ENCODE results near the gene FITM2. TPM values are rescaled to one million over a fixed set of nuclear protein-coding genes. Genes with fewer than 3 reads are reported as not detected.
"Not testable (repeated sequence)": the region's sequence is repeated elsewhere in the genome, so short reads cannot be mapped to it uniquely, and the experiment has no call there.

FITM2 gene
- total and polyA plus RNA-seq, 4 donors: 2.7 to 19.7 (median 7.9) TPM

DNA sequence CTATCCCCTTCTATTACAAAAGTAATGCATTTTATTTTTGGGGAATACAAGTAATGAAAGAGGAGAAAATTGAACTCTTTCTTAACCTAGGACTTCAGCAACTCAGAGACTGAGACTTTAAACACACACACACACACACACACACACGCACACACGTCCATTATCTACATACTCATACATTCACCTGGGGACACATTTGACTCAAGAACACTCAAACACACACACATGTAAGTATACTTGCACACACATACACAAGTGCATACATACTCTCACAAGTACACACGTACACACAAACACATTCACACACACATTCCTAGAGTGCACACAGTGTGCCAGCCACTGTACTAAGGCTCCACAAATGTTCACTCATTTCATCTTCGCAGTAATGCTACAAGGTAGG lies 23.7 kb upstream of the FITM2 start:
- Histone ChIP-seq H3K9ac (ENCODE audit: insufficient read depth in 1 of 2, low read length in 2 of 2) (no peak overlapping the region), H3K36me3 (ENCODE audit: control insufficient read depth in 4 of 4, insufficient read depth in 4 of 4, low read length in 4 of 4) (no peaks in the 10 kb centered on the region), H3K27me3 (ENCODE audit: control insufficient read depth in 3 of 3, insufficient read depth in 3 of 3, low read length in 2 of 3) (peaks cover 0 to 2% (median 0%) of the 10 kb centered on the region in 3 donors), H3K9me3 (ENCODE audit: control insufficient read depth in 4 of 4, insufficient read depth in 3 of 4, low read length in 3 of 4) (no peaks in the 10 kb centered on the region), H3K4me3 (no peak overlapping the region), H3K4me1 (ENCODE audit: control insufficient read depth in 5 of 5, insufficient read depth in 5 of 5, low read length in 5 of 5) (peaks cover 0 to 8% (median 0%) of the 10 kb centered on the region in 5 donors), H3K27ac (ENCODE audit: low read depth in 1 of 2, low read length in 1 of 2) (no peak overlapping the region)
- ATAC-seq (ENCODE audit: insufficient read depth, low FRiP score) (no peak), DNase-seq (no peak)
- no peak for TF ChIP-seq CTCF (IDR thresholded peaks at IDR 0.05; ENCODE audit: control extremely low read depth, extremely low read depth)
- 78 to 87% methylated on average over 4 of the region's 4 CpGs for WGBS, 2 donors

DNA sequence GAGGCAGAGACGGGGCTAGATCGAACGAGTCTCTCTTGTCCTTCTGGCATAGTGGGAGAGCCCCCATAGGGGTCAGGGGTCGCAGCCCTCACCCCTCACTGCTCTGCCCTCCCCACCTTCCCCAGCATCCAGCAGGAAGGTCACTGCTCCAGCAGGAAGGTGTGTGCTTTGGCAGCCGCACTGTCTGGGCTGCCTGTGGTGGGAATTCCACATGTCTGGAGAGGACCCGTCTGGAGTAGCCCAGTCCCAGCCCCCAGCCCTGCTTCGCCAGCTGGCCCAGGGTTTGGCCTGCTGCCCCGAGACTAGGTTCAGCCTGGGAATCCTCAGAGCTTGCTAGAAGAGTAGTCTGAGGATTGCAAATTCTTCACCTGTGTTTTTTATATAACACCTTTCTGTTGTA lies 23.3 kb upstream of the FITM2 start:
- no peak for TF ChIP-seq CTCF (IDR thresholded peaks at IDR 0.05; ENCODE audit: control extremely low read depth, extremely low read depth)
- WGBS, 2 donors: 39 to 59% methylated on average over 8 of the region's 8 CpGs
- no peak overlapping the region for H3K4me3 ChIP-seq
- H3K36me3 ChIP-seq (ENCODE audit: control insufficient read depth in 4 of 4, insufficient read depth in 4 of 4, low read length in 4 of 4): no peaks in the 10 kb centered on the region
- no peak overlapping the region for H3K27ac ChIP-seq (ENCODE audit: low read depth in 1 of 2, low read length in 1 of 2)
- no peak for ATAC-seq (ENCODE audit: insufficient read depth, low FRiP score)
- no peaks in the 10 kb centered on the region for H3K9me3 ChIP-seq (ENCODE audit: control insufficient read depth in 4 of 4, insufficient read depth in 3 of 4, low read length in 3 of 4)
- peaks cover 0 to 2% (median 0%) of the 10 kb centered on the region in 3 donors for H3K27me3 ChIP-seq (ENCODE audit: control insufficient read depth in 3 of 3, insufficient read depth in 3 of 3, low read length in 2 of 3)
- H3K4me1 ChIP-seq (ENCODE audit: control insufficient read depth in 5 of 5, insufficient read depth in 5 of 5, low read length in 5 of 5): peaks cover 0 to 9% (median 0%) of the 10 kb centered on the region in 5 donors
- DNase-seq: peak in 1 of 3 donors; percentile 25
- no peak overlapping the region for H3K9ac ChIP-seq (ENCODE audit: insufficient read depth in 1 of 2, low read length in 2 of 2)

- no peak for TF ChIP-seq CTCF (IDR thresholded peaks at IDR 0.05; ENCODE audit: control extremely low read depth, extremely low read depth)
- Histone ChIP-seq H3K9me3 (ENCODE audit: control insufficient read depth in 4 of 4, insufficient read depth in 3 of 4, low read length in 3 of 4) (no peaks in the 10 kb centered on the region), H3K36me3 (ENCODE audit: control insufficient read depth in 4 of 4, insufficient read depth in 4 of 4, low read length in 4 of 4) (no peaks in the 10 kb centered on the region), H3K27ac (ENCODE audit: low read depth in 1 of 2, low read length in 1 of 2) (no peak overlapping the region), H3K27me3 (ENCODE audit: control insufficient read depth in 3 of 3, insufficient read depth in 3 of 3, low read length in 2 of 3) (peaks cover 0 to 2% (median 2%) of the 10 kb centered on the region in 3 donors), H3K4me1 (ENCODE audit: control insufficient read depth in 5 of 5, insufficient read depth in 5 of 5, low read length in 5 of 5) (peaks cover 0 to 7% (median 0%) of the 10 kb centered on the region in 5 donors), H3K4me3 (no peak overlapping the region), H3K9ac (ENCODE audit: insufficient read depth in 1 of 2, low read length in 2 of 2) (no peak overlapping the region)
- 86 to 87% methylated on average over 2 of the region's 2 CpGs for WGBS, 2 donors
- ATAC-seq (ENCODE audit: insufficient read depth, low FRiP score) (no peak), DNase-seq (no peak)
Observed at GRCh38 chr20:44331201-44331600, 20.2 kb upstream of the FITM2 start.

GRCh38 chr20:44328428-44328827 lies 17.4 kb upstream of the FITM2 start:
- WGBS, 2 donors: 92 to 95% methylated on average over 4 of the region's 4 CpGs
- Histone ChIP-seq H3K4me3 (no peak overlapping the region), H3K27me3 (ENCODE audit: control insufficient read depth in 3 of 3, insufficient read depth in 3 of 3, low read length in 2 of 3) (peaks cover 0 to 2% (median 0%) of the 10 kb centered on the region in 3 donors), H3K9me3 (ENCODE audit: control insufficient read depth in 4 of 4, insufficient read depth in 3 of 4, low read length in 3 of 4) (no peaks in the 10 kb centered on the region), H3K36me3 (ENCODE audit: control insufficient read depth in 4 of 4, insufficient read depth in 4 of 4, low read length in 4 of 4) (no peaks in the 10 kb centered on the region), H3K27ac (ENCODE audit: low read depth in 1 of 2, low read length in 1 of 2) (no peak overlapping the region), H3K4me1 (ENCODE audit: control insufficient read depth in 5 of 5, insufficient read depth in 5 of 5, low read length in 5 of 5) (peaks cover 0 to 3% (median 0%) of the 10 kb centered on the region in 5 donors), H3K9ac (ENCODE audit: insufficient read depth in 1 of 2, low read length in 2 of 2) (no peak overlapping the region)
- ATAC-seq (ENCODE audit: insufficient read depth, low FRiP score) (no peak), DNase-seq (no peak)
- no peak for TF ChIP-seq CTCF (IDR thresholded peaks at IDR 0.05; ENCODE audit: control extremely low read depth, extremely low read depth)

DNA sequence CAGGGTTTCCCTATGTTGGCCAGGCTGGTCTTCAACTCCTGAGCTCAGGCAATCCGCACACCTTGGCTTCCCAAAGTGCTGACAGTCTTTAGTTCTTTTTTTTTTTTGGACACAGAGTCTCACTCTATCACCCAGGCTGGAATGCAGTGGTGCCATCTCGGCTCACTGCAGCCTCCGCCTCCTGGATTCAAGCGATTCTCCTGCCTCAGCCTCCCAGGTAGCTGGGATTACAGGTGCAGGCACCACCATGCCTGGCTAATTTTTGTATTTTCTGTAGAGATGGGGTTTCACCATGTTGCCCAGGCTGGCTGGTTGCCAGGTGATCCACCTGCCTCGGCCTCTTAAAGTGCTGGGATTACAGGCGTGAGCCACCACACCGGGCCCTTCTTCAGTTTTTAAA lies 16.7 kb upstream of the FITM2 start:
- not testable (repeated sequence) for H3K27ac ChIP-seq (ENCODE audit: low read depth in 1 of 2, low read length in 1 of 2); H3K27me3 ChIP-seq (ENCODE audit: control insufficient read depth in 3 of 3, insufficient read depth in 3 of 3, low read length in 2 of 3); ATAC-seq (ENCODE audit: insufficient read depth, low FRiP score); H3K9ac ChIP-seq (ENCODE audit: insufficient read depth in 1 of 2, low read length in 2 of 2); H3K4me1 ChIP-seq (ENCODE audit: control insufficient read depth in 5 of 5, insufficient read depth in 5 of 5, low read length in 5 of 5); H3K9me3 ChIP-seq (ENCODE audit: control insufficient read depth in 4 of 4, insufficient read depth in 3 of 4, low read length in 3 of 4); H3K4me3 ChIP-seq; DNase-seq; H3K36me3 ChIP-seq (ENCODE audit: control insufficient read depth in 4 of 4, insufficient read depth in 4 of 4, low read length in 4 of 4)
- WGBS, 2 donors: 89 to 93% methylated on average over 7 of the region's 7 CpGs
